Germinal center (tissue), 1 donor: Measurements from ENCODE around the gene TRABD2B.

Experiments
- DNase-seq: peaks from one replicate; pipeline ENCODE4 v3.0.0; 2012; ENCODE audit warnings: mixed read lengths, low spot score

Gene TRABD2B

DNA sequence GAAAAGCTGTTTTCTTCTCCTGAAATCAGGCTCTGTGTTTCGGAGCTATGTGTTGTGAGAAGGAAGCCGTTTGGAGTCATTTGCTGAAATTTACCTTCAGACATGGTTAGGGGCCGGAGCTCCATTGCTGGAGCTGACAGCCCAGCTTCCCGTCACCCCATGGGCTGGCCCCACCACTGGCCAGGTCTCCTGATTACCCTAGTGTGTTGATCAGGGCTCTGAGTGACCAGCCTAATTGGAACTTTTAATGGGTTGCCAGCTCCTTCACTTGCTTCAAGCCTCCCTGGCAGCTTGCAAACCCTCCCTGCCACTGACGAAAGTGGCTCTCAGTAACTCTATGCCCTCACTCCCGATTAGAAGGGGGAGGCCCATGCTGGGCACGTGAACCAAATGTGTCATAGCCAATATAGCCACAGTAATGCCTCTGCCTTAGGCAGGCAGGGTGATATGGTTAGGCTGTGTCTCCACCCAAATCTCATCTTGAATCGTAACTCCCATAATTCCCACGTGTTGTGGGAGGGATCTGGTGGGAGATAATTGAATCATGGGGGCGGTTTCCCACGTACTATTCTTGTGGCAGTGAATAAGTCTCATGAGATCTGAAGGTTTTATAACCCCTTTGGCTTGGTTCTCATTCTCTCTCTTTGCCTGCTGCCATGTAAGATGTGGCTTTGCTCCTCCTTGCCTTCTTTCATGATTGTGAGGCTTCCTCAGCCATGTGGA, 224.1 kb downstream of the TRABD2B start:
- DNase-seq = no peak

DNA sequence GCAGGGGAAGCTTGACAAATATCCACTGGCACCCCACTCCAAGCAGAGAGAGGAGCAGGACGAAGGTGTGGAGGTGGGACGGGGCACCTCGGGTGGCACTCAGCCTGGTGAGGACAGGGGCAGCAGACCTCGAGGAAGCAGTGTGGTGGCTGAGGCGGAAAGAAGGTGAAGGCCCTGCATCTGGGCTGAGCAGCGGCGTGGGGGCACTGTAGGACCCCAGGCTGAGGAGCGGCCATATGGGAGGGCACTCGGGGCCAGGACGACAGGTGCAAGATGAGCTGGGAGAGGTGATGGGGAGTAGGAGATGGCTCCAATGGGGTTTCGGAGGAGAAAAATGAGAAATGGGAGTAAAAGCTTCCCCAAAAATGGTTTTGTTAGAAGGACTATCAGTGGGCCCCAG, 224.9 kb downstream of the TRABD2B start:
- no peak for DNase-seq

- no peak for DNase-seq
Observed at GRCh38 chr1:47771751-47772150, 225.4 kb downstream of the TRABD2B start.

GRCh38 chr1:47769983-47770382, 227.2 kb downstream of the TRABD2B start:
- DNase-seq = no peak

DNA sequence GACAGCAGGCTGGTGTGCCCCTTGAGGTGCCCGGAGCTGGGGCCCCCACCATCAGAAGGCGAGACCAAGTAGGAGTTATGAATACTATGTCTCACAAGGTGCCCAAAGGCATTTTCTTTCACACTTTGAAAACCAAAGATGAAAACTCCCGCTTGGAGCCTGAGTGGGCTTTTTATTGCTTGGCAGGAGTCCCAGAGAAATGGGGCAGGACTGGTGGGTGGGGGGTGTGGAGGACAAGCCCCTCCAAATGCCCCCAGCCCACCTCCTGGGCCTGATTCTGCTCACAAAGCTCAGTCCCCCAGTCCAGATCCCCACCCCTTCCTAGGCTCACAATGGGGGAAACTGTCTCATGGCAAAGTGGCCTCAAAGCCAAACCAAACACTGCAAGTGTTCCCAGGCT, 227.9 kb downstream of the TRABD2B start:
- no peak for DNase-seq

DNA sequence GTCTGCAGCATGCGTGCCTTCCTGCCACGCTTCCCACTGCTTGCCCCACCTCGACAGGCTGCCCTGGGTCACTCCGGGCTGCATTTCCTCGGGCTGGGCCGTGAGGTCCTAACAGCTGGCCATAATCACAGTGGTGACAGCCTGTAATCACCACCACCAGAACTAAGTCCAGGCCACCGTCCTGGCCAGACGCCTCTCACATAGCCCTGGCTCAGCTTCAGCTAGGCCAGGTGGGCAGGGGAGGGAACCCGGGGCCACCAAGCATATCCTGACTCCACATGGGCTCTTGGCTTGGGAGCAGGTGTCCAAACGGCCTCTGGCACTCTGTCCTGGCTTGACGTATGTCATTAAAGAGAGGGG, 229.5 kb downstream of the TRABD2B start:
- DNase-seq = no peak

GRCh38 chr1:47766832-47767740, 230.1 kb downstream of the TRABD2B start:
- no peak for DNase-seq

DNA sequence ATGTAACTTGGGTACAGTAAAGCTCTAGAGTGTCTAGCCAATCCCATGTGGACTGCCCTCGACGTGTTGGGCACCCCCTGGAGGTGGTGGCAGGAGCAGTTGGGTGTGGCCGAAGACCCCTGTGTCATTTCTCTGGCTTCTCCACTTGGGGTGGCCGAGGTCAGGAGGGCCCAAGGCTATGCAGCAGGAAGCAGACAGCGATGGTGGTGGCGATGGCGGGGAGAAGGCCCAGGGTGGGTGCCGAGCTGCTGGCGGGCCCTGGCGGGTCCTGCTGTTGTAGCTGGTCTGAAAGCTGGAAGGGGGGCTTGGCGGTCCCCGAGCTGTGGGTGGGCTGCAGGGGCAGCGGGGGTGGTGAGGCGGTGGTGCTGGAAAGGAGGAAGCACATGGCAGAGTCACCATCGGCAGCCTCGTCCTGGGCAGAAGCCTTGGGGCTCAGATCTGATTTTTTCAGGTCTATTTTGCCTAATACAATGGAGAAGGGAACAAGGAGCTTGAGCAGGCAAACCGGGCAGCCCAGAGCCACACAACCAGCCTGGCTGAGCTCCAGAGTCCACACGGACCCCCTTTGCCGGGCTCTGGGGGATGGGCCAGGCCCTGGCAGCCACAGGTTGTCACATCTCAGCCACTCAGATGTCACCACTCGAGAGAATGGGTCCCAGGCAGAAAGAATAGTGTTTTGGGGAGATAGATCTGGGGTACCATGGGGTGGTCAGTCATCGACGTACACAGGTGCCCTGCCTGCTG, 231.3 kb downstream of the TRABD2B start:
- no peak for DNase-seq

DNA sequence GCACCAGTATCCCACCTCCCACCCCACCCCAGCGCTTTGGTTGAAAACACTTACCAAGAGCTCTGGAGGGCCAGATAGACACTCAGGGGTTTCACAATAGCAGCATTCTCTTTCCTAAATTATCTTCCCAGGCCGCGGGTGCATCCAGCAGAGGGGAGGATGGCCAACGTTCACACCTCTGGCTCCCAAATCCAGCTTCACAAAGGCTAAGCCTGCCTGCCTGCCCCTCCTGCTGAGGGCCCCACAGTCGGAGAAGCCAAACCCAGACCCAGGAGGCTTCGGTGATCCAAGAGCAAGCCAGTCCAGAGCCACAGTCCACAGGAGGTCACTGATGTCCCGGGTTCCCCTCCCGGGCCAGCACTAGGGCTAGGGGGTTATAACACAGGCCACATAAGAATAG, 231.9 kb downstream of the TRABD2B start:
- DNase-seq = no peak

- no peak for DNase-seq
Observed at GRCh38 chr1:47764461-47765046, 232.6 kb downstream of the TRABD2B start.

GRCh38 chr1:47763591-47764171, 233.5 kb downstream of the TRABD2B start:
- DNase-seq = no peak

DNA sequence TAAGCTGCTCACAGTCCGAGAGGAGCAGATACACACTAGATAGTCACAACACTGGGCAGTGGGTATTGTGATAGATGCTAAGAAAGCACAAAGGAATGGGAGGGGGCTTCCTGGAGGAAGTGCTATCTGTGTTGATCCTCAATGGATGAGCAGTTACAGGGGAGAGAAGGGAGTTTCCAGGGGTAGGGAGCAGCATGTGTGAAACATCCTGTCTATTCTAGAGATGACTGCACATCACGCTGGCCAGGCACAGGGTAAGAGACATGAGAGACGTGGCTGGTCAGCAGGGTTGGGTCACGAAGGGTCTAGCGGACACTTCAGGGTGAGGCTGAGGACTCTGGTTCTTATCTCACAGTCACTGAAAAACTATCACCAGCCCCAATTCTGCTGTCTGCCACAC, 235.2 kb downstream of the TRABD2B start:
- no peak for DNase-seq

- no peak for DNase-seq
Observed at GRCh38 chr1:47761201-47761930, 235.8 kb downstream of the TRABD2B start.

- DNase-seq = no peak
Observed at GRCh38 chr1:47759936-47760629, 237.1 kb downstream of the TRABD2B start.

DNA sequence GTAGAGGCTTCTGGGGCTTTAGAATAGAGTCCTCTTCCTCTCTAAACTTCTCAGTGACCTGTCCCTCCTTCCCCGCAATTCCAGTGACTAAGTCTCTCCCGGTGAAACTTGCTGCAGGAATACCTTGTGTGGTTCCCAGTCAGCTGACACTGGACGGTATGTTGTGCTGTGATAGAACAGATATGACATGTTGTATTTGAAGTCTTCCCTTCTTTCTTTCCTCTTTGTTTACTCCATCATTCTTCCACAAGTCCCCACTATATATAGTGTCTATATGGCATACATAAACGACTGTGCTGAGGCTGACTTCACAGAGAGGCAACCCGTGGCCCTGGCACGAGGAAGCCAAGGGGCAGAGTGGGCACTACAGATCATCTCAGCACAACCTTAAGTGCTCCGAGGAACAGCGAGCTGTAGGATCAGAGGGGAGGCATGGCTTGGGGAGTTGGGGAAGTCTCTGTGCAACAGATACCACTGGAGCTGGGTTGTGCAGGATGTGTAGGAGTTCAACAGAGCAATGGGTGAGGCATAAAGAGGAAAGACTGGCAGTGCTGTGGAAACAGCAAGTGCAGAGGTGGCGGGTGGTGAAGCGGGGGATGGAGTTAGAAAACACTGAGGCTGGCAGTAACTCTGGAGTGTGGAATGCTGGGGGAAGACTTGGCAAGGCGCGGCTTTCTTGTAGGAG, 237.8 kb downstream of the TRABD2B start:
- no peak for DNase-seq

GRCh38 chr1:47758341-47759250, 238.6 kb downstream of the TRABD2B start:
- DNase-seq = no peak

GRCh38 chr1:47757226-47757975, 239.8 kb downstream of the TRABD2B start:
- DNase-seq = no peak

DNA sequence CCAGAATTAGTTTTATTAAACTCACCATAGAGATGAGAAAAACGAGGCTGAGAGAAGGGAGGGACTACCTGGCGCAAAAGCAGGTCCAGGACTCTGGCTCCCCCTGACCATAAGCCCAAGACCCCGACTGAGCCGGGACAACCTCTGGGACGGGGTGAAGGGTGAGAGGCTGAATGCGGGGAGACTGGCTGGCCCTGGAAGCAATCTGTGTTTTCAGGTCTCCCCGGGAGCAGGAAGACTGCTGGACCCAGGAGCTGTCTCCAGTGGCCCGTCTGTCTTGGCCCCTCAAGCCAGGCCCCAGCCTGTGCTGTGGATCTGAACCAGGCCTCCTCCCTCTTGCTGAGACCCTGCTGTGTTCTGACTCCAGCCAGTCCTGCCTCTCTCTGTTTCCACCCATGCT, 240.8 kb downstream of the TRABD2B start:
- DNase-seq = no peak
